Measurements from ENCODE around the gene SCARB2. TPM values are rescaled to one million over a fixed set of nuclear protein-coding genes. Genes with fewer than 3 reads are reported as not detected.

Gene SCARB2
- total and polyA plus RNA-seq, 7 donors, result 29.4 to 160 (median 119) TPM

- intact Hi-C loops (cut with DNase I), result no loop called here
- DNase-seq, result no peak
- H3K4me1 ChIP-seq, result peaks cover 0 to 31% (median 18%) of the 10 kb centered on the region in 4 donors
These were observed 26.5 kb downstream of the SCARB2 start for GRCh38 chr4:76187152-76187551.

GRCh38 chr4:76182463-76182862 lies 31.2 kb downstream of the SCARB2 start:
- TF ChIP-seq, protein P1, sequence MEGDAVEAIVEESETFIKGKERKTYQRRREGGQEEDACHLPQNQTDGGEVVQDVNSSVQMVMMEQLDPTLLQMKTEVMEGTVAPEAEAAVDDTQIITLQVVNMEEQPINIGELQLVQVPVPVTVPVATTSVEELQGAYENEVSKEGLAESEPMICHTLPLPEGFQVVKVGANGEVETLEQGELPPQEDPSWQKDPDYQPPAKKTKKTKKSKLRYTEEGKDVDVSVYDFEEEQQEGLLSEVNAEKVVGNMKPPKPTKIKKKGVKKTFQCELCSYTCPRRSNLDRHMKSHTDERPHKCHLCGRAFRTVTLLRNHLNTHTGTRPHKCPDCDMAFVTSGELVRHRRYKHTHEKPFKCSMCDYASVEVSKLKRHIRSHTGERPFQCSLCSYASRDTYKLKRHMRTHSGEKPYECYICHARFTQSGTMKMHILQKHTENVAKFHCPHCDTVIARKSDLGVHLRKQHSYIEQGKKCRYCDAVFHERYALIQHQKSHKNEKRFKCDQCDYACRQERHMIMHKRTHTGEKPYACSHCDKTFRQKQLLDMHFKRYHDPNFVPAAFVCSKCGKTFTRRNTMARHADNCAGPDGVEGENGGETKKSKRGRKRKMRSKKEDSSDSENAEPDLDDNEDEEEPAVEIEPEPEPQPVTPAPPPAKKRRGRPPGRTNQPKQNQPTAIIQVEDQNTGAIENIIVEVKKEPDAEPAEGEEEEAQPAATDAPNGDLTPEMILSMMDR (IDR thresholded peaks at IDR 0.05), result no peak
- intact Hi-C loops (cut with DNase I), result no loop called here
- Histone ChIP-seq H3K4me3 (no peak overlapping the region), H3K4me1 (peaks cover 0 to 22% (median 14%) of the 10 kb centered on the region in 4 donors), H3K27ac (no peak overlapping the region), H3K9me3 (no peaks in the 10 kb centered on the region), H3K36me3 (peaks cover 0 to 23% (median 0%) of the 10 kb centered on the region in 4 donors), H3K27me3 (no peaks in the 10 kb centered on the region)
- no peak for DNase-seq
- WGBS, 2 donors, result 95% methylated on average over 5 of the region's 5 CpGs

More at GRCh38 chr4:76187152-76187551, 26.5 kb downstream of the SCARB2 start:
- Histone ChIP-seq H3K9me3 (no peaks in the 10 kb centered on the region), H3K27ac (no peak overlapping the region), H3K4me3 (no peak overlapping the region), H3K27me3 (no peaks in the 10 kb centered on the region), H3K36me3 (peaks cover 0 to 11% (median 0%) of the 10 kb centered on the region in 4 donors)
- TF ChIP-seq, protein P1 (IDR thresholded peaks at IDR 0.05), result no peak
- TF ChIP-seq EP300 (IDR thresholded peaks at IDR 0.05), result no peak
- TF ChIP-seq POLR2A (IDR thresholded peaks at IDR 0.05), result no peak
- TF ChIP-seq POLR2AphosphoS5 (IDR thresholded peaks at IDR 0.05), result no peak
- WGBS, 2 donors, result 44 to 69% methylated on average over 3 of the region's 3 CpGs

DNA sequence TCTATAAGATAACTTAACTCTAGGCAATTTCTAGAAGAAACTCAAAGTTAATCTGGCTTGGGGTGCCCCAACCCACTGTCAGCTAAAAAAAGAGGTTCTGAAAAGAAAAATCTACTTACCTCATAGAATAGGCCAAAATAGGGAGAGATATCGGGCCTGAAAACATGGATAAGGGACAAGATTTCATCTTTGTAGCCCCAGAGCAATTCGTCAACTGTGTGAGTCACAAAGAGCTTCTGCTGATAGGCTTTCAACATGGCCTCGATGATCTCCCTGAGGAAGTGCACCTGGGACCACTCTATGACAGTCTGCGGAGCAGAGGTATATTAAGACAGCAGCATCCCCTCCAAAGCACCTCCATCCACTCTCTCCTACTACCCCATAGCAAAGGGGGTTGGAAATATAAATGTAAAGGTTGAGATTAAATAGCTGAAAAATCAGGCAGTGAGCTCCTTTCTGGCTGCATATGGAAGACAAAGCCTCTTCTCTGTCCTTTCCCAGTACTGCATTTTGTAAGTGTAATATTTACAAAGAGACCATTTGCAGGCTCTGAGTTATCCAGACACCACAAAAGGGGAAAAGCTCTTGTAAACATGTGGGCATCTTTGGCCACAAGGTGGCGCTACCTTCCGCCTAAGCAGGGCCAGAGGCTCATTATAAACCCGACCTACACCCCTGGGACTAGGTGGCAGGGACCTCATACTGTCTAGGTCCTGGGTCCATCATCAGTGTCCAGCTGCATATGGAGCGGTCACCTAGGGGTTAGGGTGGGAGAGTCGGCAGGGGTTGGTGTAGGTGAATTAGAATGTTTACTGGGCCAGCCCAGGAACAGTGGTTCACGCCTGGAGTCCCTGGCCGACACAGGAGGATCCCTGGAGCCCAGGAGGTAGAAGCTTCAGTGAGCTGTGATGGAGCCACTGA lies 34.0 kb downstream of the SCARB2 start:
- intact Hi-C loops (cut with DNase I), result loop anchor here (1.0 to 2.0 kb wide), 4 partner anchors 34 to 325 kb away; partner anchors contain the start of genes CCDC158, FAM47E and SCARB2
- 51 to 61% methylated on average over 11 of the region's 11 CpGs for WGBS, 2 donors
- H3K4me1 ChIP-seq, result peaks cover 0 to 17% (median 9%) of the 10 kb centered on the region in 4 donors
- peaks cover 0 to 42% (median 7%) of the 10 kb centered on the region in 4 donors for H3K36me3 ChIP-seq
- no peak overlapping the region for H3K4me3 ChIP-seq
- H3K9me3 ChIP-seq, result no peaks in the 10 kb centered on the region
- TF ChIP-seq, protein P1 (IDR thresholded peaks at IDR 0.05), result peak; percentile 71 to 96 (median 82)
- TF ChIP-seq POLR2A (IDR thresholded peaks at IDR 0.05), result no peak
- TF ChIP-seq EP300 (IDR thresholded peaks at IDR 0.05), result no peak
- peak in 1 of 4 donors; percentile 31 for TF ChIP-seq POLR2AphosphoS5 (IDR thresholded peaks at IDR 0.05)
- H3K27ac ChIP-seq, result peak overlapping the region in 2 of 4 donors; percentile 34 to 37
- no peaks in the 10 kb centered on the region for H3K27me3 ChIP-seq
- peak; percentile 92 for DNase-seq

- Histone ChIP-seq H3K4me1 (peaks cover 0 to 23% (median 15%) of the 10 kb centered on the region in 4 donors), H3K27ac (peak overlapping the region in 1 of 4 donors; percentile 24), H3K9me3 (no peaks in the 10 kb centered on the region), H3K4me3 (no peak overlapping the region), H3K36me3 (peaks cover 2 to 49% (median 12%) of the 10 kb centered on the region in 4 donors), H3K27me3 (no peaks in the 10 kb centered on the region)
- no peak for DNase-seq
- TF ChIP-seq POLR2AphosphoS5 (IDR thresholded peaks at IDR 0.05), result no peak
- TF ChIP-seq, protein P1 (IDR thresholded peaks at IDR 0.05), result no peak
- TF ChIP-seq EP300 (IDR thresholded peaks at IDR 0.05), result no peak
- TF ChIP-seq POLR2A (IDR thresholded peaks at IDR 0.05), result no peak
- intact Hi-C loops (cut with DNase I), result loop anchor here (1.0 kb wide), 1 partner anchor 128 kb away; the partner anchor contains the start of gene STBD1
- 54 to 73% methylated on average over 2 of the region's 2 CpGs for WGBS, 2 donors
These were observed 35.3 kb downstream of the SCARB2 start for GRCh38 chr4:76178296-76178695.

Measured in sigmoid colon (tissue), 7 donors.